Mucosa of rectum (tissue), 2 donors: Measurements from ENCODE around the gene ANKS1A.
A peak's percentile ranks its signal among the peaks of the same experiment; 100 is the strongest.

Experiments used
- H3K27ac ChIP-seq, 2 donors: one replicate each; pipeline ENCODE4 v1.7.0; 2013; ENCODE audit warnings: inconsistent platforms in 2 of 2, low read depth in 2 of 2, low read length in 2 of 2
- H3K27me3 ChIP-seq, 2 donors: one replicate each; pipeline ENCODE4 v1.7.0; 2013; ENCODE audit warnings: low read length in 2 of 2; ENCODE audit not compliant: control insufficient read depth in 2 of 2, insufficient read depth in 2 of 2
- H3K36me3 ChIP-seq, 2 donors: one replicate each; pipeline ENCODE4 v1.7.0; 2013; ENCODE audit warnings: low read length in 2 of 2; ENCODE audit not compliant: control insufficient read depth in 2 of 2, insufficient read depth in 2 of 2
- H3K4me1 ChIP-seq, 2 donors: one replicate each; pipeline ENCODE4 v1.7.0; 2013; ENCODE audit warnings: low read length in 2 of 2, mild to moderate bottlenecking in 1 of 2; ENCODE audit not compliant: control insufficient read depth in 2 of 2, insufficient read depth in 2 of 2
- H3K4me3 ChIP-seq, 2 donors: one replicate each; pipeline ENCODE4 v1.7.0; 2013; ENCODE audit warnings: low read length in 2 of 2
- H3K9ac ChIP-seq, 2 donors: one replicate each; pipeline ENCODE4 v1.7.0; 2013; ENCODE audit warnings: low read length in 2 of 2, low read depth in 1 of 2, mild to moderate bottlenecking in 1 of 2
- H3K9me3 ChIP-seq, 2 donors: one replicate each; pipeline ENCODE4 v1.7.0; 2013; ENCODE audit warnings: low read length in 2 of 2; ENCODE audit not compliant: control insufficient read depth in 2 of 2
- donor health status: healthy.
- donor health status: Normal muscosa, but diverticular disease.

Gene ANKS1A

DNA sequence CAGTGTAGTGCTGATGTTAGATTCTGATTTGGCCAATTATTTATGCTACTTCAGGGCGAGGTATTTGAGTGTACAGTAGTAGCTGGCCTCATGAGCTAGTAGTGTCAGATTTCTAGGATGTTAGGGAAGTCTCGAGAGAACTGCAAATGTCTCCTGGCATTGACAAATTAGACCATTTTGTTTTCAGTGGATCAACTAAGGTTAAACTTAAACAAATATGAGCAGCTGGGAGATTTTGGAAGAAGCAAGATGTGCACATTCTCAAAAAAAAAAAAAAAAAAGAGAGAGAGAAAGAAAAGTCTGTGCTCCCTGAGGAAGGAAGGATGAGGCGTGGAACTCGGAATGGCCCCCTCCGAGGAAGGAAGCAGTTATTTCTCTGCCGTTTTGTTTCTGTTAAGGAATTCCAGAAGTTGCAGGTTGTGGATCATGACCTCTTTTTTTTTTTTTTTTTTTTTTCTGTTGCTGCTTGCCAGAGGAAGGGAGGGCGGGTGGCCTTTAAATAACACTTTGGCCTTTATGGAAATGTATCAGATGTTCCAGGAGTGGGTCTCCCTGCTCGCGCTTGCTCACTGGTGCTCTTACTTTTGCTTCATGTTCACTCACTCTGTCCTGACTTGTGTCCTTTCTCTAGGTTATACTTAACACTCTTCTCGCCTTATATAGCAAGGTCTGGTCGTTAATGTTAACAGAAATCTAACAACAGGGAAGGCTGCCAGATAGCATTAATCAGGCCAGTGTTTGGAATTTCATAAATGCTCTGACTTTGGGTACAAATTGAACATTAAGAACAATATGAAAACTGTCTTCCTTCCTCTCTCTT, 127.7 kb downstream of the ANKS1A start:
- peaks cover 6 to 9% of the 10 kb centered on the region in 2 donors for H3K36me3 ChIP-seq
- H3K9ac ChIP-seq, result peak overlapping the region; percentile 52 to 71
- H3K27me3 ChIP-seq, result no peaks in the 10 kb centered on the region
- peak overlapping the region; percentile 64 to 68 for H3K4me3 ChIP-seq
- peaks cover 3 to 13% of the 10 kb centered on the region in 2 donors for H3K4me1 ChIP-seq
- no peaks in the 10 kb centered on the region for H3K9me3 ChIP-seq
- H3K27ac ChIP-seq, result peak overlapping the region; percentile 77 to 87

DNA sequence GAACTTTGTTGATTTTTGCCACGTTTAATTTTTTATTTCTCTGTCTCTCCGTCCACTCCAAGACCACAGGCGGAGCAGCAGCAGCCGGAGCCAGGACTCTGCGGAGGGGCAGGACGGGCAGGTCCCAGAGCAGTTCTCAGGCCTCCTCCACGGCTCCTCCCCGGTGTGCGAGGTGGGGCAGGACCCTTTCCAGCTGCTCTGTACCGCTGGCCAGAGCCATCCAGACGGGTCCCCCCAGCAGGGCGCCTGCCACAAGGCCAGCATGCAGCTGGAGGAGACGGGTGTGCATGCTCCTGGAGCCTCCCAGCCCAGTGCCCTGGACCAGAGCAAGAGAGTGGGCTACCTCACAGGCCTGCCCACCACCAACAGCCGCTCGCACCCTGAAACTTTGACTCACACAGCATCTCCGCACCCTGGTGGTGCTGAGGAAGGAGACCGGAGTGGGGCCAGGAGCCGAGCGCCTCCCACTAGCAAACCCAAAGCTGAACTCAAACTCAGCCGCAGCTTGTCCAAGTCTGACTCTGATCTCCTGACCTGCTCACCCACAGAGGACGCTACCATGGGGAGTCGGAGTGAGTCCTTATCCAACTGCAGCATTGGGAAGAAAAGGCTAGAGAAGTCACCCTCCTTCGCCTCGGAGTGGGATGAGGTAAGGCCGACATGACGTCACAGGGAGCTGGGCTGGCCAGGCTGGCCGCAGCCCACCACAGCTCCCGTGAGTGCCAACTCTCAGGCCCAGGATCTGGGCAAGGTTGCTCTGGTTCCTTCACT, 128.5 kb downstream of the ANKS1A start:
- peak overlapping the region; percentile 52 to 71 for H3K9ac ChIP-seq
- H3K4me3 ChIP-seq, result peak overlapping the region; percentile 64 to 68
- H3K4me1 ChIP-seq, result peaks cover 3 to 13% of the 10 kb centered on the region in 2 donors

DNA sequence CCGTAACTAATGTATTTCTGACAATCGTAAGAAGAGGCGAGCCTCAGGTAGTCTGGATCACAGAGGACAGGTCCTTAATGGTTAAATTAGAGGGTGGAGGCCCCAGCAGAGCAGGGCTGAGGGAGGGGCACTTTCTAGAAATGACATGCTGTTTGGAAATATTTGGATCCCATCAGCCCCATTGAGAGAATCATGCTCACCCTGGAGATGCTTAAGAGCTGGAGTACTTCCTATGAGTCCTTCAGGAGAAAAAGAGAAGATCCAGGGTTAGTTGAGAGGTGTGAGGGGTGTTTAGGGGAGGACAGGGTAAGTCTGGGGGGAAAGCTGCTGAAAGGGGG, 129.1 kb downstream of the ANKS1A start:
- Histone ChIP-seq H3K36me3 (peaks cover 6 to 12% of the 10 kb centered on the region in 2 donors), H3K9me3 (no peaks in the 10 kb centered on the region), H3K27ac (peak overlapping the region; percentile 77 to 87), H3K4me3 (peak overlapping the region; percentile 64 to 68), H3K4me1 (peaks cover 3 to 13% of the 10 kb centered on the region in 2 donors), H3K9ac (peak overlapping the region in 1 of 2 donors; percentile 71), H3K27me3 (no peaks in the 10 kb centered on the region)

More for the DNA sequence above, 128.5 kb downstream of the ANKS1A start:
- H3K36me3 ChIP-seq, result peaks cover 6 to 9% of the 10 kb centered on the region in 2 donors
- H3K9me3 ChIP-seq, result no peaks in the 10 kb centered on the region
- peak overlapping the region; percentile 77 to 87 for H3K27ac ChIP-seq
- H3K27me3 ChIP-seq, result no peaks in the 10 kb centered on the region

DNA sequence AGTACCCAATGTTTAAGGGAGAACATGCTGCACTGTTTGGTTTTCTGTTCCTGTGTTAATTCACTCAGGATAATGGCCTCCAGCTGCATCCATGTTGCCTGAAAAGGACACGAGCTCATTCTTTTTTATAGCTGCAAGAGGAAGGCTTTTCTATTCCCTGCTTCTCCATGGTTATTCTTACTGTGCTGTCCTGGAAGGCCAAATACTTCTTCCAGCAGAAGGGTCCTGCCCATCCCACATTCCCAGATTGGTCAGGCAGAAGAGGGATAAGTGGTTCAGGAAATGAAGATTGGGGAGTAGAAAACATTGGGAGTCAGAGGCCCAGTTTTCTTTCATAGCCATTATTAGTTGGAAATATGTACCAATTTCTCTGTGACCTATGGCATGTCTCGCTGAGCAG, 129.7 kb downstream of the ANKS1A start:
- H3K4me3 ChIP-seq, result peak overlapping the region in 1 of 2 donors; percentile 68
- no peaks in the 10 kb centered on the region for H3K27me3 ChIP-seq
- H3K36me3 ChIP-seq, result peaks cover 6 to 12% of the 10 kb centered on the region in 2 donors
- H3K27ac ChIP-seq, result peak overlapping the region; percentile 41 to 87
- no peak overlapping the region for H3K9ac ChIP-seq
- peaks cover 3 to 13% of the 10 kb centered on the region in 2 donors for H3K4me1 ChIP-seq
- no peaks in the 10 kb centered on the region for H3K9me3 ChIP-seq

DNA sequence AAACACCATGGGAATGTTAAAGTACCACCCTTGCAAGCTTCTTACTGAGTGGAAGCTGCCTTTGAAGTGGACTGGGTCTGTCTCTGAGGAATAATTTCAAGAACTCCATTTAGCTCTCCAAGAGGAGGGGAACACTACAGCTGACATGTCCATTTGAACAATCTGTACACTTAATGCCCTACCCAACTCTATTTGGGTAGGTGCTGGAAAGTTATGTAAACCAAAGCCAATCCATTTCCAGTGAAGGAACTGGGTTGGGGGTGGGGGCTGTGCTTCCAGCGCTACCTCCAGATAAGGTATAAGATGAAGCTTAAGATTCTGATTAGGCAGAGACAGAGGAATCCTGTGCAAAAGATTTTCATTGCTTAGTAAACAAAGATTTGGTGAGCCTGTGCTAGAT, 130.1 kb downstream of the ANKS1A start:
- H3K4me1 ChIP-seq, result peaks cover 5 to 16% of the 10 kb centered on the region in 2 donors
- no peak overlapping the region for H3K9ac ChIP-seq
- H3K27me3 ChIP-seq, result no peaks in the 10 kb centered on the region
- H3K4me3 ChIP-seq, result peak overlapping the region in 1 of 2 donors; percentile 68
- H3K36me3 ChIP-seq, result peaks cover 6 to 12% of the 10 kb centered on the region in 2 donors
- H3K9me3 ChIP-seq, result no peaks in the 10 kb centered on the region
- H3K27ac ChIP-seq, result peak overlapping the region; percentile 41 to 87

DNA sequence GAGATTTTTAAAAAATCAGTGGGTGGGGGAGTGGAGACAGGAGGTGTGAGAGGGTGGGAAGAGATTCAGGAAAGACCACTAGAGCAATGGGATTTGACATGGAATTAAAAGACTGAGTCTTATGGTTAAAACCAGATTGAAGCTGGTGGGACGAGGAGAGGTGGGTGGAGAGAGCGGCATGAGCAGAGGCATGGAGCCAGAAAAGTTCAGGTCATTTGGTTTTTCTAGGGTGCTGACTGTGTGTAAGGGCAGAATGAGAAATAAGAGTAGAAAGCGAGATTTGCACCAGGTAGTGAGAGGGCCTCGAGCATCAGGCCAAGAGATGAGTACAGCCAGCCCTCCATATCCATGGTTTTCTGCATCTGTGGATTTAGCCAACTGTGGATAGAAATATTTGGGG, 130.8 kb downstream of the ANKS1A start:
- peaks cover 8 to 22% of the 10 kb centered on the region in 2 donors for H3K4me1 ChIP-seq
- H3K4me3 ChIP-seq, result no peak overlapping the region
- no peak overlapping the region for H3K9ac ChIP-seq
- no peaks in the 10 kb centered on the region for H3K9me3 ChIP-seq
- H3K36me3 ChIP-seq, result peaks cover 6 to 12% of the 10 kb centered on the region in 2 donors
- H3K27ac ChIP-seq, result no peak overlapping the region
- no peaks in the 10 kb centered on the region for H3K27me3 ChIP-seq

DNA sequence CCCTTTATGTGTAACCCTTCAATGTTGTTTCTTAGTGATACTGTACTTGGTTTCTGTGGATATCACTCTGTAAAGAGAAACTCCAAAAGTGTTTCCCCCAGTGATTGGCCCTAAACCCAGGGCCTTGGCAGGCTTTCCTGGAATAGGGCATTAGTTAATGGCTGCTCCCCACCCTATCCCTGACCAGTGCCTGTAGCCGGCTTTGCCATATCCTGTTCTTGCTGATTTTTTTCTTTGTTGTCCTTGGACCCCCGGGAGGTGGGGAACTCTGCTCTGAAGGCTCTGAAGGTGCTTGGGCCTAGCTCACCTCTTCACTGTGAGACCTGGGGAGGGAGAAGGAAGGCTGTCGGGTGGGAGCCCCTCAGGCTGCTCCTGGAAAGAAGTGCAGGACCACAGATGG, 131.9 kb downstream of the ANKS1A start:
- Histone ChIP-seq H3K9me3 (no peaks in the 10 kb centered on the region), H3K36me3 (peaks cover 6 to 12% of the 10 kb centered on the region in 2 donors), H3K27me3 (no peaks in the 10 kb centered on the region), H3K27ac (peak overlapping the region in 1 of 2 donors; percentile 11), H3K4me3 (no peak overlapping the region), H3K4me1 (peaks cover 10 to 30% of the 10 kb centered on the region in 2 donors), H3K9ac (no peak overlapping the region)

DNA sequence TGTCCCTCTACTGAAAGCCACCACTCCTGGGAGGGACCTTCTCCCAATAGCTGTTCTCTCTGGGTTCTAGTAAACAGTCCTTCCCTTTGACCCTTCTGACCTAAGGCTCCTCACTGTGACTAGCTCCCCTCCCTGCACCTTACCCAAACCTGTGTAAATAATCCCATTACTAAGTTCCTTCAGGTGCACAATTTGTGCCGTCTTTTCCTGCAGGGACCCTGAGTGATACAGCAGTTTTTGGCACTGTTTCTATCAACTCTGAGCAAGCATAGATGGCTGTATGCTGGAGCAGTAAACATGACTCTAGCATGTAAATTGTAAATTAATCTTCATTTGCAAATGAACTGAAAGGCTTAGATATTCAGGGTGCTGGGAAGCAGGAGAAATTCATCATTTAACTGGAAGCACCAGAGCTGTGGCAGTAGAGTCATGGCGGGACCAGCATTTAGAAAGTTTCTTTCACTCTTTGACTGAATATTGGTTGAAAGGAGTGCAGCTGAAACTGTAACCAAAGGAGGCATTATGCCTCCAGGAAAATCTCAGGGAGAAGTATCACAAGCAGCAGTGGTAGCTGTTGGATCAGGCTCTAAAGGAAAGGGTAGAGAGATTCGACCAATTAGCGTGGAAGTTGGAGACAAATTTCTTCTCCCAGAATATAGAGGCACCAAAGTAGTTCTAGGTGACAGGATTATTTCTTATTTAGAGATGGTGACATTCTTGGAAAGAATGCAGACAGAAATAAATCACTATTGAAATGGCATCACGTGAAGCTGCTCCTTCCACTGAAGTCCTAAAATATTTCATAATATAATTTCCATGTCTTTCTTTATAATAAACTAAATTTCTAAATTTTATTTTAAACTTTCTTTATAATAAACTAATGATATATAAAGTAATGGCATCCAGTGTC, 134.3 kb downstream of the ANKS1A start:
- no peaks in the 10 kb centered on the region for H3K9me3 ChIP-seq
- H3K27ac ChIP-seq, result no peak overlapping the region
- peaks cover 3 to 7% of the 10 kb centered on the region in 2 donors for H3K36me3 ChIP-seq
- no peak overlapping the region for H3K9ac ChIP-seq
- H3K4me3 ChIP-seq, result no peak overlapping the region
- H3K4me1 ChIP-seq, result peaks cover 10 to 31% of the 10 kb centered on the region in 2 donors
- no peaks in the 10 kb centered on the region for H3K27me3 ChIP-seq

DNA sequence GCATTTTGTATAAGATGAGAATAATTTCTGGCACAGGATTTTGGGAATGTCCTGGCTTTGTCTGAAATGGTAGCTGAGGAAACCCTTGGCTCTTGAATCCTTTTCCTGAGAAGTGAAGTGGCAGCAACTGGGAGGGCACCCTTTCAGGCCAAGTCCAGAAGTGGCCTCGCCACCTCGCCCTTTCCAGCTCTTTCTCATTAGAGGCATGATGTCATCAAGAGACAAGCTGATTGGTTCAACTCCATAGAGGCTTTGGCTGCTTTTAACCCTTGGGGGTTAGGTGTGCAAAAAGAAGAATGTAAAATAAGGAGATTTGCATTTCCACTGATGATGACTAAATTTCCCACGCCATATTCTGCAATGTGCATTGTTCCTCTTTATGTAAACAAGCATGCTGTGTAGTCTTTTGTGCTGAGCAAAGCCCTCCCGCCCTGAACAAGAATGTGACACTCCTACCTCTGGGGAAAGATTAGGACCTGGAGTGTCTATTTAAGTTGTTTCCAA, 135.5 kb downstream of the ANKS1A start:
- H3K27ac ChIP-seq, result peak overlapping the region; percentile 35 to 66
- no peak overlapping the region for H3K4me3 ChIP-seq
- no peaks in the 10 kb centered on the region for H3K27me3 ChIP-seq
- H3K9ac ChIP-seq, result peak overlapping the region in 1 of 2 donors; percentile 26
- H3K36me3 ChIP-seq, result peaks cover 3 to 7% of the 10 kb centered on the region in 2 donors
- no peaks in the 10 kb centered on the region for H3K9me3 ChIP-seq
- peaks cover 10 to 31% of the 10 kb centered on the region in 2 donors for H3K4me1 ChIP-seq
